ENCODE results near the gene UBN1.

Gene UBN1

GRCh38 chr16:4862639-4863038, 15.4 kb downstream of the UBN1 start:
- Histone ChIP-seq H3K27ac (ENCODE audit: low read length) (no peak overlapping the region), H3K9me3 (ENCODE audit: control insufficient read depth in 2 of 2, low read length in 2 of 2) (no peaks in the 10 kb centered on the region), H3K27me3 (ENCODE audit: control insufficient read depth in 1 of 2, insufficient read depth in 2 of 2, low read length in 2 of 2) (no peaks in the 10 kb centered on the region), H3K4me3 (ENCODE audit: low read length in 2 of 2) (no peak overlapping the region), H3K4me1 (ENCODE audit: control insufficient read depth, insufficient read depth, low read length) (no peaks in the 10 kb centered on the region), H3K36me3 (ENCODE audit: control insufficient read depth in 2 of 2, insufficient read depth in 2 of 2, low read length in 2 of 2) (peaks cover 48 to 50% of the 10 kb centered on the region in 2 donors), H3K9ac (ENCODE audit: low read length in 2 of 2) (no peak overlapping the region)

- Histone ChIP-seq H3K9me3 (ENCODE audit: control insufficient read depth in 2 of 2, low read length in 2 of 2) (no peaks in the 10 kb centered on the region), H3K27ac (ENCODE audit: low read length) (no peak overlapping the region), H3K27me3 (ENCODE audit: control insufficient read depth in 1 of 2, insufficient read depth in 2 of 2, low read length in 2 of 2) (no peaks in the 10 kb centered on the region), H3K4me3 (ENCODE audit: low read length in 2 of 2) (no peak overlapping the region), H3K4me1 (ENCODE audit: control insufficient read depth, insufficient read depth, low read length) (no peaks in the 10 kb centered on the region), H3K9ac (ENCODE audit: low read length in 2 of 2) (no peak overlapping the region), H3K36me3 (ENCODE audit: control insufficient read depth in 2 of 2, insufficient read depth in 2 of 2, low read length in 2 of 2) (peaks cover 27 to 41% of the 10 kb centered on the region in 2 donors)
Measured at GRCh38 chr16:4864728-4865127, 17.4 kb downstream of the UBN1 start.

GRCh38 chr16:4865231-4865860, 18.1 kb downstream of the UBN1 start:
- H3K27ac ChIP-seq (ENCODE audit: low read length): no peak overlapping the region
- peaks cover 21 to 40% of the 10 kb centered on the region in 2 donors for H3K36me3 ChIP-seq (ENCODE audit: control insufficient read depth in 2 of 2, insufficient read depth in 2 of 2, low read length in 2 of 2)
- H3K4me1 ChIP-seq (ENCODE audit: control insufficient read depth, insufficient read depth, low read length): peaks cover 2% of the 10 kb centered on the region
- no peak overlapping the region for H3K4me3 ChIP-seq (ENCODE audit: low read length in 2 of 2)
- H3K9me3 ChIP-seq (ENCODE audit: control insufficient read depth in 2 of 2, low read length in 2 of 2): no peaks in the 10 kb centered on the region
- H3K9ac ChIP-seq (ENCODE audit: low read length in 2 of 2): no peak overlapping the region
- H3K27me3 ChIP-seq (ENCODE audit: control insufficient read depth in 1 of 2, insufficient read depth in 2 of 2, low read length in 2 of 2): no peaks in the 10 kb centered on the region

GRCh38 chr16:4866586-4866985, 19.3 kb downstream of the UBN1 start:
- Histone ChIP-seq H3K9ac (ENCODE audit: low read length in 2 of 2) (no peak overlapping the region), H3K27me3 (ENCODE audit: control insufficient read depth in 1 of 2, insufficient read depth in 2 of 2, low read length in 2 of 2) (no peaks in the 10 kb centered on the region), H3K9me3 (ENCODE audit: control insufficient read depth in 2 of 2, low read length in 2 of 2) (no peaks in the 10 kb centered on the region), H3K36me3 (ENCODE audit: control insufficient read depth in 2 of 2, insufficient read depth in 2 of 2, low read length in 2 of 2) (peaks cover 19 to 38% of the 10 kb centered on the region in 2 donors), H3K27ac (ENCODE audit: low read length) (no peak overlapping the region), H3K4me1 (ENCODE audit: control insufficient read depth, insufficient read depth, low read length) (peaks cover 2% of the 10 kb centered on the region), H3K4me3 (ENCODE audit: low read length in 2 of 2) (no peak overlapping the region)

- no peak overlapping the region for H3K9ac ChIP-seq (ENCODE audit: low read length in 2 of 2)
- peaks cover 19 to 39% of the 10 kb centered on the region in 2 donors for H3K36me3 ChIP-seq (ENCODE audit: control insufficient read depth in 2 of 2, insufficient read depth in 2 of 2, low read length in 2 of 2)
- H3K9me3 ChIP-seq (ENCODE audit: control insufficient read depth in 2 of 2, low read length in 2 of 2): no peaks in the 10 kb centered on the region
- peaks cover 2% of the 10 kb centered on the region for H3K4me1 ChIP-seq (ENCODE audit: control insufficient read depth, insufficient read depth, low read length)
- H3K27ac ChIP-seq (ENCODE audit: low read length): no peak overlapping the region
- H3K4me3 ChIP-seq (ENCODE audit: low read length in 2 of 2): no peak overlapping the region
- no peaks in the 10 kb centered on the region for H3K27me3 ChIP-seq (ENCODE audit: control insufficient read depth in 1 of 2, insufficient read depth in 2 of 2, low read length in 2 of 2)
Measured at GRCh38 chr16:4868026-4868425, 20.7 kb downstream of the UBN1 start.

- H3K27me3 ChIP-seq (ENCODE audit: control insufficient read depth in 1 of 2, insufficient read depth in 2 of 2, low read length in 2 of 2): no peaks in the 10 kb centered on the region
- H3K9ac ChIP-seq (ENCODE audit: low read length in 2 of 2): no peak overlapping the region
- H3K9me3 ChIP-seq (ENCODE audit: control insufficient read depth in 2 of 2, low read length in 2 of 2): no peaks in the 10 kb centered on the region
- H3K36me3 ChIP-seq (ENCODE audit: control insufficient read depth in 2 of 2, insufficient read depth in 2 of 2, low read length in 2 of 2): peaks cover 20 to 42% of the 10 kb centered on the region in 2 donors
- no peak overlapping the region for H3K27ac ChIP-seq (ENCODE audit: low read length)
- H3K4me1 ChIP-seq (ENCODE audit: control insufficient read depth, insufficient read depth, low read length): peaks cover 2% of the 10 kb centered on the region
- H3K4me3 ChIP-seq (ENCODE audit: low read length in 2 of 2): no peak overlapping the region
Measured at GRCh38 chr16:4868535-4868934, 21.3 kb downstream of the UBN1 start.

GRCh38 chr16:4869147-4869805, 22.0 kb downstream of the UBN1 start:
- Histone ChIP-seq H3K36me3 (ENCODE audit: control insufficient read depth in 2 of 2, insufficient read depth in 2 of 2, low read length in 2 of 2) (peaks cover 24 to 46% of the 10 kb centered on the region in 2 donors), H3K4me1 (ENCODE audit: control insufficient read depth, insufficient read depth, low read length) (peaks cover 2% of the 10 kb centered on the region), H3K27ac (ENCODE audit: low read length) (no peak overlapping the region), H3K9ac (ENCODE audit: low read length in 2 of 2) (no peak overlapping the region), H3K9me3 (ENCODE audit: control insufficient read depth in 2 of 2, low read length in 2 of 2) (no peaks in the 10 kb centered on the region), H3K4me3 (ENCODE audit: low read length in 2 of 2) (no peak overlapping the region), H3K27me3 (ENCODE audit: control insufficient read depth in 1 of 2, insufficient read depth in 2 of 2, low read length in 2 of 2) (no peaks in the 10 kb centered on the region)

- H3K36me3 ChIP-seq (ENCODE audit: control insufficient read depth in 2 of 2, insufficient read depth in 2 of 2, low read length in 2 of 2): peaks cover 30 to 54% of the 10 kb centered on the region in 2 donors
- H3K9ac ChIP-seq (ENCODE audit: low read length in 2 of 2): no peak overlapping the region
- H3K9me3 ChIP-seq (ENCODE audit: control insufficient read depth in 2 of 2, low read length in 2 of 2): no peaks in the 10 kb centered on the region
- H3K27ac ChIP-seq (ENCODE audit: low read length): no peak overlapping the region
- H3K4me3 ChIP-seq (ENCODE audit: low read length in 2 of 2): no peak overlapping the region
- no peaks in the 10 kb centered on the region for H3K27me3 ChIP-seq (ENCODE audit: control insufficient read depth in 1 of 2, insufficient read depth in 2 of 2, low read length in 2 of 2)
- peaks cover 2% of the 10 kb centered on the region for H3K4me1 ChIP-seq (ENCODE audit: control insufficient read depth, insufficient read depth, low read length)
Measured at GRCh38 chr16:4870138-4870671, 22.9 kb downstream of the UBN1 start.

- no peaks in the 10 kb centered on the region for H3K9me3 ChIP-seq (ENCODE audit: control insufficient read depth in 2 of 2, low read length in 2 of 2)
- no peak overlapping the region for H3K4me3 ChIP-seq (ENCODE audit: low read length in 2 of 2)
- H3K27ac ChIP-seq (ENCODE audit: low read length): peak overlapping the region; percentile 18
- H3K9ac ChIP-seq (ENCODE audit: low read length in 2 of 2): no peak overlapping the region
- peaks cover 37 to 59% of the 10 kb centered on the region in 2 donors for H3K36me3 ChIP-seq (ENCODE audit: control insufficient read depth in 2 of 2, insufficient read depth in 2 of 2, low read length in 2 of 2)
- peaks cover 2% of the 10 kb centered on the region for H3K4me1 ChIP-seq (ENCODE audit: control insufficient read depth, insufficient read depth, low read length)
- no peaks in the 10 kb centered on the region for H3K27me3 ChIP-seq (ENCODE audit: control insufficient read depth in 1 of 2, insufficient read depth in 2 of 2, low read length in 2 of 2)
Measured at GRCh38 chr16:4871071-4871470, 23.8 kb downstream of the UBN1 start.

GRCh38 chr16:4873091-4873490, 25.8 kb downstream of the UBN1 start:
- Histone ChIP-seq H3K36me3 (ENCODE audit: control insufficient read depth in 2 of 2, insufficient read depth in 2 of 2, low read length in 2 of 2) (peaks cover 52 to 73% of the 10 kb centered on the region in 2 donors), H3K4me3 (ENCODE audit: low read length in 2 of 2) (no peak overlapping the region), H3K4me1 (ENCODE audit: control insufficient read depth, insufficient read depth, low read length) (peaks cover 2% of the 10 kb centered on the region), H3K9me3 (ENCODE audit: control insufficient read depth in 2 of 2, low read length in 2 of 2) (no peaks in the 10 kb centered on the region), H3K27ac (ENCODE audit: low read length) (no peak overlapping the region), H3K27me3 (ENCODE audit: control insufficient read depth in 1 of 2, insufficient read depth in 2 of 2, low read length in 2 of 2) (no peaks in the 10 kb centered on the region), H3K9ac (ENCODE audit: low read length in 2 of 2) (no peak overlapping the region)

- Histone ChIP-seq H3K4me1 (ENCODE audit: control insufficient read depth, insufficient read depth, low read length) (peaks cover 2% of the 10 kb centered on the region), H3K36me3 (ENCODE audit: control insufficient read depth in 2 of 2, insufficient read depth in 2 of 2, low read length in 2 of 2) (peaks cover 66 to 73% of the 10 kb centered on the region in 2 donors), H3K27ac (ENCODE audit: low read length) (no peak overlapping the region), H3K4me3 (ENCODE audit: low read length in 2 of 2) (no peak overlapping the region), H3K9ac (ENCODE audit: low read length in 2 of 2) (no peak overlapping the region), H3K9me3 (ENCODE audit: control insufficient read depth in 2 of 2, low read length in 2 of 2) (no peaks in the 10 kb centered on the region), H3K27me3 (ENCODE audit: control insufficient read depth in 1 of 2, insufficient read depth in 2 of 2, low read length in 2 of 2) (no peaks in the 10 kb centered on the region)
Measured at GRCh38 chr16:4874666-4875065, 27.4 kb downstream of the UBN1 start.
